GM21526 (cell line): ENCODE data around the gene BIN1.

Source experiments
- ATAC-seq: cut with Tn5 transposase; IDR thresholded peaks from one replicate; pipeline ENCODE4 v1.9.1; 2021; ENCODE audit warnings: moderate library complexity; ENCODE audit not compliant: unreplicated experiment, low FRiP score

BIN1 gene

GRCh38 chr2:127008265-127009015 lies 98.5 kb downstream of the BIN1 start:
- ATAC-seq, result no peak

GRCh38 chr2:127007652-127008051 lies 99.3 kb downstream of the BIN1 start:
- ATAC-seq, result no peak

- ATAC-seq, result no peak
Measured at GRCh38 chr2:127006962-127007361, 100.0 kb downstream of the BIN1 start.

GRCh38 chr2:127004893-127005600 lies 101.9 kb downstream of the BIN1 start:
- no peak for ATAC-seq

- ATAC-seq, result no peak
Measured at GRCh38 chr2:127003070-127003800, 103.7 kb downstream of the BIN1 start.

- no peak for ATAC-seq
Measured at GRCh38 chr2:127001751-127002150, 105.2 kb downstream of the BIN1 start.

GRCh38 chr2:127000937-127001336 lies 106.0 kb downstream of the BIN1 start:
- no peak for ATAC-seq

GRCh38 chr2:127000194-127000593 lies 106.8 kb downstream of the BIN1 start:
- no peak for ATAC-seq

GRCh38 chr2:126999106-126999756 lies 107.7 kb downstream of the BIN1 start:
- ATAC-seq, result no peak

- ATAC-seq, result no peak
Measured at GRCh38 chr2:126998486-126998885, 108.5 kb downstream of the BIN1 start.
